HepG2 (cell line): ENCODE measurements around the gene DAPK1. TPM values are rescaled to one million over a fixed set of nuclear protein-coding genes. Genes with fewer than 3 reads are reported as not detected.
A peak's percentile ranks its signal among the peaks of the same experiment; 100 is the strongest.

Experiments used
- ETV5 ChIP-seq: IDR thresholded peaks from 2 replicates; pipeline ENCODE4 v1.6.1; 2018; ENCODE audit warnings: missing biosample characterization, missing genetic modification reagents, inconsistent platforms, borderline replicate concordance
- FOXJ3 ChIP-seq: sonication (generic); formaldehyde crosslinking; IDR thresholded peaks from 2 replicates; pipeline ENCODE4 v1.4.0; 2020; ENCODE audit warnings: missing genetic modification reagents, mild to moderate bottlenecking, borderline replicate concordance
- HMG20B ChIP-seq: conservative IDR thresholded peaks from 2 replicates; pipeline ENCODE4 v1.6.1; 2016; ENCODE audit warnings: missing genetic modification reagents, missing compliant biosample characterization
- NFIC ChIP-seq: IDR thresholded peaks from 2 replicates; pipeline ENCODE4 v1.6.1; 2012; ENCODE audit warnings: mild to moderate bottlenecking, low read length, inconsistent platforms
- TBL1XR1 ChIP-seq: fragments of 150-350 bp; IDR thresholded peaks from 2 replicates; pipeline ENCODE4 v1.6.1; 2014; ENCODE audit warnings: borderline replicate concordance, low read length; ENCODE audit not compliant: partially characterized antibody
- TP53 ChIP-seq: sonication (generic); formaldehyde crosslinking; conservative IDR thresholded peaks from 2 replicates; pipeline ENCODE4 v1.4.0; 2020; ENCODE audit warnings: missing genetic modification reagents
- ZFP1 ChIP-seq: IDR thresholded peaks from 2 replicates; pipeline ENCODE4 v1.6.1; 2016
- ZNF12 ChIP-seq: sonication (generic); formaldehyde crosslinking; IDR thresholded peaks from 2 replicates; pipeline ENCODE4 v1.5.0; 2020; ENCODE audit warnings: missing genetic modification reagents
- ZNF552 ChIP-seq: sonication (generic); formaldehyde crosslinking; IDR thresholded peaks from 2 replicates; pipeline ENCODE4 v1.9.0; 2022; ENCODE audit warnings: missing genetic modification reagents, mild to moderate bottlenecking, borderline replicate concordance
- ZNF674 ChIP-seq: sonication (generic); formaldehyde crosslinking; IDR thresholded peaks from 2 replicates; pipeline ENCODE4 v1.5.0; 2020; ENCODE audit warnings: low read depth, mild to moderate bottlenecking, missing genetic modification reagents
- ZNF839 ChIP-seq: sonication (generic); formaldehyde crosslinking; IDR thresholded peaks from 2 replicates; pipeline ENCODE4 v1.4.0; 2020; ENCODE audit warnings: missing genetic modification reagents, mild to moderate bottlenecking, borderline replicate concordance
- polyA plus RNA-seq, 8 experiments: library from polyadenylated mRNA; depleted of rRNA in 3 of 8; stranded (reverse) in 7 of 8; unstranded in 1 of 8; fragments of >200 nt; fragmentation: Illumina TruSeq in 4 of 8; extraction: Trizol in 4 of 8; gene quantifications; 2 replicates each; pipeline versions ENCODE4 v1.2.1 to v1.2.3, GENCODE V29; 2011 to 2016; ENCODE audit warnings: low read depth in 4 of 8, missing spikeins in 1 of 8, mixed read lengths in 1 of 8; ENCODE audit not compliant: insufficient read depth in 1 of 8
- total RNA-seq, 5 experiments: library from RNA; depleted of rRNA; stranded (reverse); fragments of >200 nt; fragmentation: Illumina TruSeq; extraction: Trizol; gene quantifications; 2 replicates each; pipeline ENCODE4 v1.2.3, GENCODE V29; 2016; ENCODE audit warnings: low read depth in 1 of 5
- TF ChIP-seq, protein P1 (sequence below): sonication (generic); formaldehyde crosslinking; conservative IDR thresholded peaks from 2 replicates; pipeline ENCODE4 v1.8.0; 2022; ENCODE audit warnings: low read depth, missing genetic modification reagents
- TF ChIP-seq, protein P2 (sequence below): sonication (generic); formaldehyde crosslinking; IDR thresholded peaks from 2 replicates; pipeline ENCODE4 v1.5.0; 2020; ENCODE audit warnings: mild to moderate bottlenecking, missing genetic modification reagents
- TF ChIP-seq, protein P3 (sequence below): sonication (generic); formaldehyde crosslinking; IDR thresholded peaks from 2 replicates; pipeline ENCODE4 v1.9.0; 2021; ENCODE audit warnings: missing genetic modification reagents, borderline replicate concordance
- TF ChIP-seq, protein P4 (sequence below): sonication (generic); formaldehyde crosslinking; IDR thresholded peaks from 2 replicates; pipeline ENCODE4 v1.4.0; 2020; ENCODE audit warnings: mild to moderate bottlenecking, low read depth, missing genetic modification reagents
- TF ChIP-seq, protein P5 (sequence below): sonication (generic); formaldehyde crosslinking; IDR thresholded peaks from 2 replicates; pipeline ENCODE4 v1.8.1; 2023; ENCODE audit warnings: mild to moderate bottlenecking, missing genetic modification reagents, borderline replicate concordance
- TF ChIP-seq, protein P6 (sequence below): sonication (generic); formaldehyde crosslinking; IDR thresholded peaks from 2 replicates; pipeline ENCODE4 v1.8.1; 2023; ENCODE audit warnings: mild to moderate bottlenecking, moderate library complexity, missing genetic modification reagents
- TF ChIP-seq, protein P7 (sequence below): sonication (generic); formaldehyde crosslinking; IDR thresholded peaks from 2 replicates; pipeline ENCODE4 v1.5.1; 2020; ENCODE audit warnings: missing genetic modification reagents, mild to moderate bottlenecking, borderline replicate concordance

DAPK1 gene
- total and polyA plus RNA-seq, 2 of the 13 experiments (the other 11 are each of a cell fraction or from before 2014, with no cell fraction given) = 35.7 to 35.9 TPM

DNA sequence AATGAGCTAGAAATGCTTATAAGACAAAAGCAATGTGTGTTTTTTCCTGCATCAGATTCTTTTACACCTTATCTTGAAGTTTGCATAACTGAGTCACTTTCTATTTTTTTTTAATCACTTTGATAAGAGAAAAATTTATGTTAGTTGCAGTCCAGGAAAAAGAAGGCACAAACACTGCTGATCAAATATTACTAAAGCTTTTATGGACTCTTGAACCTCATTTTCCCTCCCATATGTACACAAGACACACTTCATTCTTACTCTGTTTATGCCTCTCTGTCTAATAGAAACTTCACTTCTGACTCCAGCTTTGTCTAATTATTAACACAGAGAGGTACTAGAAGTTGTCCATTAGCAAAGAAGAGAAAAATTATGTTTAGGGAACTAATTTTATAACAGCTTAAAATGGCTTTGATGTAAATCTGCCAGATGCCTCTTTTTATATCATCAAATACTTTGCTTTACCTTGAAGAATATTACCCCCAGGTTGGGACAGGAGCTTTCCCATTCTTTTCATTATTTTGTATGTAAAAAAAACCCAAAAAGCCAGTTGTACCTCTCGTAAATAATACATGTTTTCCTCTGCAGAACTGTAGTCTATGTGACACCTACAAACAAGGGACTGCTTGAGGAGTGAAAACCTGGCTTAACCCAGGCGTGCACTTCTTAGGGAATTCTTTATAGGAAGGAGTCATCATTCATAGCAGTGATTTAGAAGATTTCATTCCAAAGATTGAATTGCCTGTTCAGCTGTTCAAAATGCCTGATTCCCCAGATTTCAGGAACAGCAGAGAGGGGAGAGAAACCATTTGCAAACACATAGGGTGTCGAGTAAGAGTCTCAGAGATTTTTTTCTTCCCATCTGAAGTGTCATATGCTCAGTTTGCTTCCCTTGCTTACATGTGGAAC is 72.6 kb downstream of the DAPK1 start (continued):
- TF ChIP-seq TBL1XR1 = peak; percentile 56
- TF ChIP-seq ZNF12 (CRISPR knock-in tag) = 0 out of 2 replicates have a peak, but pooled peaks have one; percentile 11
- TF ChIP-seq ZNF552 (CRISPR knock-in tag) = no peak
- TF ChIP-seq, protein P1, sequence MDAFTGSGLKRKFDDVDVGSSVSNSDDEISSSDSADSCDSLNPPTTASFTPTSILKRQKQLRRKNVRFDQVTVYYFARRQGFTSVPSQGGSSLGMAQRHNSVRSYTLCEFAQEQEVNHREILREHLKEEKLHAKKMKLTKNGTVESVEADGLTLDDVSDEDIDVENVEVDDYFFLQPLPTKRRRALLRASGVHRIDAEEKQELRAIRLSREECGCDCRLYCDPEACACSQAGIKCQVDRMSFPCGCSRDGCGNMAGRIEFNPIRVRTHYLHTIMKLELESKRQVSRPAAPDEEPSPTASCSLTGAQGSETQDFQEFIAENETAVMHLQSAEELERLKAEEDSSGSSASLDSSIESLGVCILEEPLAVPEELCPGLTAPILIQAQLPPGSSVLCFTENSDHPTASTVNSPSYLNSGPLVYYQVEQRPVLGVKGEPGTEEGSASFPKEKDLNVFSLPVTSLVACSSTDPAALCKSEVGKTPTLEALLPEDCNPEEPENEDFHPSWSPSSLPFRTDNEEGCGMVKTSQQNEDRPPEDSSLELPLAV (CRISPR knock-in tag) = no peak
- TF ChIP-seq TP53 = no peak
- TF ChIP-seq ZNF839 (CRISPR knock-in tag) = no peak
- TF ChIP-seq, protein P2, sequence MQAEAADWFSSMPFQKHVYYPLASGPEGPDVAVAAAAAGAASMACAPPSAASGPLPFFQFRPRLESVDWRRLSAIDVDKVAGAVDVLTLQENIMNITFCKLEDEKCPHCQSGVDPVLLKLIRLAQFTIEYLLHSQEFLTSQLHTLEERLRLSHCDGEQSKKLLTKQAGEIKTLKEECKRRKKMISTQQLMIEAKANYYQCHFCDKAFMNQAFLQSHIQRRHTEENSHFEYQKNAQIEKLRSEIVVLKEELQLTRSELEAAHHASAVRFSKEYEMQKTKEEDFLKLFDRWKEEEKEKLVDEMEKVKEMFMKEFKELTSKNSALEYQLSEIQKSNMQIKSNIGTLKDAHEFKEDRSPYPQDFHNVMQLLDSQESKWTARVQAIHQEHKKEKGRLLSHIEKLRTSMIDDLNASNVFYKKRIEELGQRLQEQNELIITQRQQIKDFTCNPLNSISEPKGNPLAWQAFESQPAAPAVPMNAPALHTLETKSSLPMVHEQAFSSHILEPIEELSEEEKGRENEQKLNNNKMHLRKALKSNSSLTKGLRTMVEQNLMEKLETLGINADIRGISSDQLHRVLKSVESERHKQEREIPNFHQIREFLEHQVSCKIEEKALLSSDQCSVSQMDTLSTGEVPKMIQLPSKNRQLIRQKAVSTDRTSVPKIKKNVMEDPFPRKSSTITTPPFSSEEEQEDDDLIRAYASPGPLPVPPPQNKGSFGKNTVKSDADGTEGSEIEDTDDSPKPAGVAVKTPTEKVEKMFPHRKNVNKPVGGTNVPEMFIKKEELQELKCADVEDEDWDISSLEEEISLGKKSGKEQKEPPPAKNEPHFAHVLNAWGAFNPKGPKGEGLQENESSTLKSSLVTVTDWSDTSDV (CRISPR knock-in tag) = no peak
- TF ChIP-seq, protein P3, sequence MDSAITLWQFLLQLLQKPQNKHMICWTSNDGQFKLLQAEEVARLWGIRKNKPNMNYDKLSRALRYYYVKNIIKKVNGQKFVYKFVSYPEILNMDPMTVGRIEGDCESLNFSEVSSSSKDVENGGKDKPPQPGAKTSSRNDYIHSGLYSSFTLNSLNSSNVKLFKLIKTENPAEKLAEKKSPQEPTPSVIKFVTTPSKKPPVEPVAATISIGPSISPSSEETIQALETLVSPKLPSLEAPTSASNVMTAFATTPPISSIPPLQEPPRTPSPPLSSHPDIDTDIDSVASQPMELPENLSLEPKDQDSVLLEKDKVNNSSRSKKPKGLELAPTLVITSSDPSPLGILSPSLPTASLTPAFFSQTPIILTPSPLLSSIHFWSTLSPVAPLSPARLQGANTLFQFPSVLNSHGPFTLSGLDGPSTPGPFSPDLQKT (CRISPR knock-in tag) = no peak
- no peak for TF ChIP-seq ETV5 (CRISPR knock-in tag)
- TF ChIP-seq ZNF674 = no peak
- no peak for TF ChIP-seq ZFP1 (CRISPR knock-in tag)
- TF ChIP-seq FOXJ3 (CRISPR knock-in tag) = peak; percentile 94
- TF ChIP-seq, protein P4, sequence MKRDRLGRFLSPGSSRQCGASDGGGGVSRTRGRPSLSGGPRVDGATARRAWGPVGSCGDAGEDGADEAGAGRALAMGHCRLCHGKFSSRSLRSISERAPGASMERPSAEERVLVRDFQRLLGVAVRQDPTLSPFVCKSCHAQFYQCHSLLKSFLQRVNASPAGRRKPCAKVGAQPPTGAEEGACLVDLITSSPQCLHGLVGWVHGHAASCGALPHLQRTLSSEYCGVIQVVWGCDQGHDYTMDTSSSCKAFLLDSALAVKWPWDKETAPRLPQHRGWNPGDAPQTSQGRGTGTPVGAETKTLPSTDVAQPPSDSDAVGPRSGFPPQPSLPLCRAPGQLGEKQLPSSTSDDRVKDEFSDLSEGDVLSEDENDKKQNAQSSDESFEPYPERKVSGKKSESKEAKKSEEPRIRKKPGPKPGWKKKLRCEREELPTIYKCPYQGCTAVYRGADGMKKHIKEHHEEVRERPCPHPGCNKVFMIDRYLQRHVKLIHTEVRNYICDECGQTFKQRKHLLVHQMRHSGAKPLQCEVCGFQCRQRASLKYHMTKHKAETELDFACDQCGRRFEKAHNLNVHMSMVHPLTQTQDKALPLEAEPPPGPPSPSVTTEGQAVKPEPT (CRISPR knock-in tag) = no peak
- TF ChIP-seq, protein P5, sequence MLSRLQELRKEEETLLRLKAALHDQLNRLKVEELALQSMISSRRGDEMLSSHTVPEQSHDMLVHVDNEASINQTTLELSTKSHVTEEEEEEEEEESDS (CRISPR knock-in tag) = no peak
- TF ChIP-seq NFIC = peak; percentile 95
- TF ChIP-seq, protein P6, sequence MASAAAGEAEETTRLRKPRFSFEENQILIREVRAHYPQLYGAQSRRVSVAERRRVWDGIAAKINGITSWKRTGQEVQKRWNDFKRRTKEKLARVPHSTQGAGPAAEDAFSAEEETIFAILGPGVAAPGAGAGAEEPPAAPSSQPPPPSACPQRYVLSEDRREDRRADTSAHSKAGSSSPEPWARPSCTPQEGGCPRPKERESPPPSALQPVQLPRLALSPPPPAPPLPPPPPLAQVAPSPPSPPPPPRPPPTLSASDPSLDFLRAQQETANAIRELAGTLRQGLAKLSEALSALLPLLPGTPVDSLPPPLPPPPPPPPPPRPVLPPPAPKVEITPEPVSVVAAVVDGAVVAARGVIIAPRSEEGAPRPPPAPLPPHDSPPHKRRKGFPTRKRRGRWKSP (CRISPR knock-in tag) = no peak
- TF ChIP-seq HMG20B (CRISPR knock-in tag) = peak; percentile 64; the same call in 1 of the 2 replicates
- TF ChIP-seq, protein P7, sequence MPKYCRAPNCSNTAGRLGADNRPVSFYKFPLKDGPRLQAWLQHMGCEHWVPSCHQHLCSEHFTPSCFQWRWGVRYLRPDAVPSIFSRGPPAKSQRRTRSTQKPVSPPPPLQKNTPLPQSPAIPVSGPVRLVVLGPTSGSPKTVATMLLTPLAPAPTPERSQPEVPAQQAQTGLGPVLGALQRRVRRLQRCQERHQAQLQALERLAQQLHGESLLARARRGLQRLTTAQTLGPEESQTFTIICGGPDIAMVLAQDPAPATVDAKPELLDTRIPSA (CRISPR knock-in tag) = no peak
